ENCODE data around the gene PRPF18.

PRPF18 gene

DNA sequence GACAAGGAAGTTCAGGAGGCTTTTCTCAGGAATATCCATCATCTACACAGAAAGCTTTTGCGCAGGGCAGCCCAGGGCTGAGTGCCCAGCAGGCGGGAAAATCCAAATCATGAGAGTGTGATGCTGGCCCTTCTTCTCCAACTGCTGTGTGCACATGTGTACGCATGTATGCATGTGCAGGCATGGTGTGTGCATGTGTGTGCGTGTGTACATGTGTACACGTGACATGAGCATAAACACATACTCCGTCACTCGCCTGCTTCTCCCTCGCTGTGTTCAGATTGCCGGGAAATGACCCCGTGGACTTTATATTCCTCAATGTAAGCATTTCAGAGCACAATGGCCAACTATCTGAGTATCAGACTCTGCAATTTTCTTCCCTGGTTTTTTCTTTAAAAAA, 85.1 kb downstream of the PRPF18 start:
- DNase-seq = no peak

DNA sequence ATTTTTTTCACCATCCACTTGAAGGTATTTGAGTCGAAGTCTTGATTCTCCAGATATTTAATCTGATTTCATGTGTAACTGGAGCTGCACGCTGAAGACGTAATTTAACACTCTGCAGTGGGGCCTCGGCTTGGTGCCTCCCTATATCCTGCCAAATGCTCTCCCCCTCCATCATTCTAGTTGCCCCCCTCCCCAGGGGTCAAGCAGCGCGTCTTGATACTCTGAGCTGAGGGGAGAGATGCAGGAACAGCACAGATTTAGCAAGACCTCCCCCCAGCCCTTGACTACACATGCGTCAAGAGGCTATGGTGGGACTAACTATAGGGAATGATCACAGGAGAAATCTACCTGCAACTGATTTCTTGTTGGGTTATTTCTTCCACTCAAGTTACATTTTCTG, 85.8 kb downstream of the PRPF18 start:
- DNase-seq = no peak

DNA sequence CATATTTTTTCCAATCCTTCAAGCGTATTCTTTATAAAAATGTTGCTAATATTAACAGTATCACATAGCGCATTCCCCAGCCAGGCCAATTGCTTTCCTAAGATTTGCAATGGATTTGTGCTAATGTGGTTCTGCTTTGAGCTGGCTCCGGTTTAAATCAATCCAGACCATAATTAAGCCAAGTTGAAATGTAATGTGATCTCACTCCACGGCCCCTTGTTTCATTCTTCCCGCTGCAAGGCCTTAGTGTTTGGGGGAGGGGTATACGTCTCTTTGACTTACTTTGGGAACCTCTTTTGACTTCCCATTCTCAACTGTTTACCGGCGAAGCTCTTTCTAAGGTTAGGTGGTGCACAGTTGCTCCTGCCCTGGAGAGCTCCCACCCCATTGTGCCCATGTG, 86.4 kb downstream of the PRPF18 start:
- no peak for DNase-seq

DNA sequence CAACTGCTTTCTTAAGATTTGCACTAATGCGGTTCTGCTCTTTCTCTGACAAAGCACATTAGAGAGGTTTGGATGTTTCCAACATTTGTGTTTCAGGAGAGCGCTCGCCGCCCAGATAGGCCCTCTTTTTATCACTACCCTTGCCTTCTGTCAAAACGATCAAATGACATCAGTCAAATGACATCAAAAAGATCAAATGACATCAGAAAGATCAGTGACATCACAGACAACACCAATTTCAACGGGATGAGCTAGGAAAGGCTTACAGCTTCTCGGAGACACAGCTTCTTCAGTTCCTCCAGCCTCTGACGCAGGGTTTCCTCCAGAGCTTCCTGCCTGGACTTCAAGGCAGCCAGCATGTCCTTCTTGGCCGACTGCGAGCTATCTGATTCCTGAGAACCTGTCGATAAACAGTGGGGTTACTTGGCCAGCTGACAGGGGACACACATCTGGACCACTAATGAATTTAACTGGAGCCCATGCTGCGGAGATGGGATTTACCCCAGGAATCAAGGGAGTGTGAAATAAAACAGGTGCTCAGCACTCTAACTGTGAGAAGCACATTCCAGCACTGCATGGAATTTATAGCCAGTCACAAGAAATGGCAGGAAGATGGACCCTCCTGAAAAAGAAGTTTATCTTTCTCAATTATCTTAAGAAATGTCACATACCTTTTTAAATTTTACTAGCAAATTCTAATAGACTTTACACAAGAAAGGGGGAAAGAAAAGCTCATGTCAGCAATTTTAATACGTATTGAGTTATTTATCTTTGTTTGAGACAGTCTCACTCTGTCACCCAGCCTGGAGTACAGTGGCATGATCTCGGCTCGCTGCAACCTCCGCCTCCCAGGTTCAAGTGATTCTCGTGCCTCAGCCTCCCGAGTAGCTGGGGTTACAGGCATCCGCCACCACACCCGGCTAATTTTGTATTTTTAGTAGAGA, 88.2 kb downstream of the PRPF18 start:
- DNase-seq = no peak

DNA sequence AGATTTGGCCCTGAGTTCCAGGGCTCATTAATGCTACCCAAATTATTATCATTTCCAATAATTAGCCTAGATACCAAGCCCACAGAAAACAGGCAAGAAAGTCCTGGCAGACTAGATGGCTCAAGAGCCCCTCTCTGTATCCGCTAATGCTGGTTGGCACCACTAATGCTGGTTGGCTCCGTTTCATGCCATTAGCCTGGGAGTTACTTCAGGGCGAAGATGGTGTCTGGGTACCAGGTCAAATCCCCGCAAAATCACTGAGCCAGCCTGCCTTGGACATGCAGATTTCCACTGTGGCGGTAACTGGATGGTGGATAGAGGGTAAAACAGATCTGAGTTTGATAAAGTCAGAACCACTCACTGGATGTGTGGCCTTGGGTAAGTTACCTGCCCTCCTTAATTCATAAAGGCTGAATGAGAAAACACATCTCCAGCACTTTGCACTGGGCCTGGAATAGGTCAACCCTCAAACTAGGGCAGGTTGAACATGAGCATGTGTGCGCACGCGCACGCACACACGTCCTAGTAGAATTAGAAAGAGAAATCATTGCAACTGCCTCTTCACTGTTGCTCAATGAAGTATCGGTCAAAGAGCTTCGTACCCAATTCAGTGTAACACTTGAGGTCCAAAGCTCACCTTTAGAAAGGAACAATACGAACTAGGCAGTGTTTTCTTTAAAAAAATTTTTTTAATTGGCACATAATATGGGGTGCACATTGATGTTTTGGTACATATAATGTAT, 91.5 kb downstream of the PRPF18 start:
- no peak for DNase-seq
